Hematopoietic multipotent progenitor cell treated with erythropoietin and hydrocortisone succinate and interleukin-3 and kit ligand, for 15 days (in vitro differentiated cells): Measurements from ENCODE around the gene ST7L.

Experiments
- DNase-seq: peaks from one replicate; pipeline ENCODE4 v3.0.0-alpha.2; 2015; ENCODE audit warnings: low spot score

Gene ST7L

GRCh38 chr1:112544751-112545150 is 74.2 kb downstream of the ST7L start:
- DNase-seq: no peak

GRCh38 chr1:112544011-112544688 is 74.8 kb downstream of the ST7L start:
- DNase-seq: no peak

- no peak for DNase-seq
These were observed 76.6 kb downstream of the ST7L start for GRCh38 chr1:112542206-112542973.

- no peak for DNase-seq
These were observed 77.6 kb downstream of the ST7L start for GRCh38 chr1:112541299-112541698.

- DNase-seq: no peak
These were observed 78.6 kb downstream of the ST7L start for GRCh38 chr1:112540226-112540794.

- no peak for DNase-seq
These were observed 80.1 kb downstream of the ST7L start for GRCh38 chr1:112538883-112539282.

GRCh38 chr1:112537456-112537855 is 81.5 kb downstream of the ST7L start:
- no peak for DNase-seq

- DNase-seq: no peak
These were observed 82.4 kb downstream of the ST7L start for GRCh38 chr1:112536561-112536960.

GRCh38 chr1:112533029-112533428 is 85.9 kb downstream of the ST7L start:
- no peak for DNase-seq

- no peak for DNase-seq
These were observed 86.9 kb downstream of the ST7L start for GRCh38 chr1:112532064-112532463.

GRCh38 chr1:112530832-112531231 is 88.1 kb downstream of the ST7L start:
- DNase-seq: no peak

GRCh38 chr1:112529301-112529700 is 89.6 kb downstream of the ST7L start:
- DNase-seq: no peak

- no peak for DNase-seq
These were observed 90.9 kb downstream of the ST7L start for GRCh38 chr1:112528076-112528475.

- DNase-seq: no peak
These were observed 91.5 kb downstream of the ST7L start for GRCh38 chr1:112527266-112528010.

- no peak for DNase-seq
These were observed 94.0 kb downstream of the ST7L start for GRCh38 chr1:112524986-112525385.

GRCh38 chr1:112524251-112524650 is 94.7 kb downstream of the ST7L start:
- DNase-seq: no peak

GRCh38 chr1:112522621-112523020 is 96.3 kb downstream of the ST7L start:
- no peak for DNase-seq

- no peak for DNase-seq
These were observed 98.8 kb downstream of the ST7L start for GRCh38 chr1:112520166-112520565.

GRCh38 chr1:112518186-112518585 is 100.8 kb downstream of the ST7L start:
- no peak for DNase-seq

- DNase-seq: no peak
These were observed 101.3 kb downstream of the ST7L start for GRCh38 chr1:112517646-112518045.

- no peak for DNase-seq
These were observed 101.7 kb downstream of the ST7L start for GRCh38 chr1:112517231-112517630.

GRCh38 chr1:112516141-112516540 is 102.8 kb downstream of the ST7L start:
- no peak for DNase-seq
